ENCODE data around the gene SYTL1. TPM values are rescaled to one million over a fixed set of nuclear protein-coding genes. Genes with fewer than 3 reads are reported as not detected.

Gene SYTL1
- total RNA-seq, 1 donor from 2014 or later = 47.2 TPM

- Histone ChIP-seq H3K27me3 (ENCODE audit: control insufficient read depth, insufficient read depth, low read length) (no peaks in the 10 kb centered on the region), H3K4me3 (ENCODE audit: low read depth, low read length) (no peak overlapping the region), H3K36me3 (ENCODE audit: control insufficient read depth, insufficient read depth, low read length) (no peaks in the 10 kb centered on the region)
- TF ChIP-seq CTCF (IDR thresholded peaks at IDR 0.05; ENCODE audit: insufficient read depth, low read length, poor library complexity, severe bottlenecking) = no peak
- no peak for DNase-seq (ENCODE audit: low read depth)
These were observed 43.0 kb upstream of the SYTL1 start for GRCh38 chr1:27298632-27299384.

- H3K4me3 ChIP-seq (ENCODE audit: low read depth, low read length) = no peak overlapping the region
These were observed 42.2 kb upstream of the SYTL1 start for GRCh38 chr1:27299385-27300271.

GRCh38 chr1:27300341-27301051, 41.3 kb upstream of the SYTL1 start:
- no peaks in the 10 kb centered on the region for H3K27me3 ChIP-seq (ENCODE audit: control insufficient read depth, insufficient read depth, low read length)
- no peak overlapping the region for H3K4me3 ChIP-seq (ENCODE audit: low read depth, low read length)
- TF ChIP-seq CTCF (IDR thresholded peaks at IDR 0.05; ENCODE audit: insufficient read depth, low read length, poor library complexity, severe bottlenecking) = peak; percentile 98
- peak; percentile 56 for DNase-seq (ENCODE audit: low read depth)
- no peaks in the 10 kb centered on the region for H3K36me3 ChIP-seq (ENCODE audit: control insufficient read depth, insufficient read depth, low read length)

More at GRCh38 chr1:27299385-27300271, 42.2 kb upstream of the SYTL1 start:
- H3K36me3 ChIP-seq (ENCODE audit: control insufficient read depth, insufficient read depth, low read length) = no peaks in the 10 kb centered on the region
- no peaks in the 10 kb centered on the region for H3K27me3 ChIP-seq (ENCODE audit: control insufficient read depth, insufficient read depth, low read length)
- no peak for TF ChIP-seq CTCF (IDR thresholded peaks at IDR 0.05; ENCODE audit: insufficient read depth, low read length, poor library complexity, severe bottlenecking)
- DNase-seq (ENCODE audit: low read depth) = peak; percentile 71

- no peak for TF ChIP-seq CTCF (IDR thresholded peaks at IDR 0.05; ENCODE audit: insufficient read depth, low read length, poor library complexity, severe bottlenecking)
- H3K27me3 ChIP-seq (ENCODE audit: control insufficient read depth, insufficient read depth, low read length) = no peaks in the 10 kb centered on the region
- no peaks in the 10 kb centered on the region for H3K36me3 ChIP-seq (ENCODE audit: control insufficient read depth, insufficient read depth, low read length)
- no peak overlapping the region for H3K4me3 ChIP-seq (ENCODE audit: low read depth, low read length)
- DNase-seq (ENCODE audit: low read depth) = no peak
These were observed 40.8 kb upstream of the SYTL1 start for GRCh38 chr1:27301052-27301422.

GRCh38 chr1:27301582-27302199, 40.1 kb upstream of the SYTL1 start:
- no peak for DNase-seq (ENCODE audit: low read depth)
- TF ChIP-seq CTCF (IDR thresholded peaks at IDR 0.05; ENCODE audit: insufficient read depth, low read length, poor library complexity, severe bottlenecking) = no peak
- H3K4me3 ChIP-seq (ENCODE audit: low read depth, low read length) = no peak overlapping the region
- H3K27me3 ChIP-seq (ENCODE audit: control insufficient read depth, insufficient read depth, low read length) = no peaks in the 10 kb centered on the region
- H3K36me3 ChIP-seq (ENCODE audit: control insufficient read depth, insufficient read depth, low read length) = no peaks in the 10 kb centered on the region
